RWPE1 (cell line): ENCODE measurements around the gene GPC5.
"Not testable (repeated sequence)": the region's sequence is repeated elsewhere in the genome, so short reads cannot be mapped to it uniquely, and the experiment has no call there.

Experiments
- CTCF ChIA-PET: fragments of 350-600 bp; sonication (Branson Sonifier 250); formaldehyde crosslinking; extraction: SDS; loops from one replicate; lab custom pipeline; 2021; lab: Yijun Ruan, JAX
- POLR2A ChIA-PET: fragments of 400-600 bp; formaldehyde crosslinking; extraction: SDS; loops from one replicate; lab custom pipeline; 2020; ENCODE audit warnings: antibody characterized with exemption; ENCODE audit not compliant: low non-redundant PET; lab: Yijun Ruan, JAX
- DNase-seq: peaks from one replicate; pipeline ENCODE4 v3.0.0; 2012; ENCODE audit warnings: low spot score
- H3K27ac ChIP-seq: fragments of 450-650 bp; 2 replicates; pipeline ENCODE4 v1.5.1; 2017
- TF ChIP-seq, protein P1 (sequence below): fragments of 450-650 bp; conservative IDR thresholded peaks from 2 replicates; pipeline ENCODE4 v1.5.1; 2017; ENCODE audit warnings: low read depth, mild to moderate bottlenecking

GPC5 gene

DNA sequence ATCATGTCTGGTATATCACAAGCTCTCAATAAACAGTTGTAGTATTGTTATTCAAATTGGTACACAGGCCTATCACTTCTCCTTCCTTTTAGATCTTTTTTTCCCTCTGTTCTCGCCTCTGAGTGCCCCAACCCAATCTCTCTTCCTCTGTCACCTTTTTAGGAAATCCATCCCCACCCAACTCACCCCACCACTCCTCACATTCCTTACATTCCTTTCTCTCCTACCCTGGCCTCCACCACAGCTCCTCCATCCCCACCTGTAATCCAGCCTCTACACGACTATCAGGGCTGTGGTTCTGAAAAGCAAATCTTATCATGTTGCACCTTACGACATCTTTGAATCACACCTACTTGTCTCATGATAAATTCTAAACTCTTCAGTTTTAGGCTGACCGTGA is 1282.8 kb downstream of the GPC5 start:
- POLR2A ChIA-PET, result no interaction called here
- no peak overlapping the region for H3K27ac ChIP-seq
- TF ChIP-seq, protein P1, sequence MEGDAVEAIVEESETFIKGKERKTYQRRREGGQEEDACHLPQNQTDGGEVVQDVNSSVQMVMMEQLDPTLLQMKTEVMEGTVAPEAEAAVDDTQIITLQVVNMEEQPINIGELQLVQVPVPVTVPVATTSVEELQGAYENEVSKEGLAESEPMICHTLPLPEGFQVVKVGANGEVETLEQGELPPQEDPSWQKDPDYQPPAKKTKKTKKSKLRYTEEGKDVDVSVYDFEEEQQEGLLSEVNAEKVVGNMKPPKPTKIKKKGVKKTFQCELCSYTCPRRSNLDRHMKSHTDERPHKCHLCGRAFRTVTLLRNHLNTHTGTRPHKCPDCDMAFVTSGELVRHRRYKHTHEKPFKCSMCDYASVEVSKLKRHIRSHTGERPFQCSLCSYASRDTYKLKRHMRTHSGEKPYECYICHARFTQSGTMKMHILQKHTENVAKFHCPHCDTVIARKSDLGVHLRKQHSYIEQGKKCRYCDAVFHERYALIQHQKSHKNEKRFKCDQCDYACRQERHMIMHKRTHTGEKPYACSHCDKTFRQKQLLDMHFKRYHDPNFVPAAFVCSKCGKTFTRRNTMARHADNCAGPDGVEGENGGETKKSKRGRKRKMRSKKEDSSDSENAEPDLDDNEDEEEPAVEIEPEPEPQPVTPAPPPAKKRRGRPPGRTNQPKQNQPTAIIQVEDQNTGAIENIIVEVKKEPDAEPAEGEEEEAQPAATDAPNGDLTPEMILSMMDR, result no peak
- DNase-seq, result no peak
- CTCF ChIA-PET, result interaction anchor here (0.6 kb wide), 1 partner anchor 583 kb away, joined by 5 read pairs; no protein-coding TSS in a partner anchor

DNA sequence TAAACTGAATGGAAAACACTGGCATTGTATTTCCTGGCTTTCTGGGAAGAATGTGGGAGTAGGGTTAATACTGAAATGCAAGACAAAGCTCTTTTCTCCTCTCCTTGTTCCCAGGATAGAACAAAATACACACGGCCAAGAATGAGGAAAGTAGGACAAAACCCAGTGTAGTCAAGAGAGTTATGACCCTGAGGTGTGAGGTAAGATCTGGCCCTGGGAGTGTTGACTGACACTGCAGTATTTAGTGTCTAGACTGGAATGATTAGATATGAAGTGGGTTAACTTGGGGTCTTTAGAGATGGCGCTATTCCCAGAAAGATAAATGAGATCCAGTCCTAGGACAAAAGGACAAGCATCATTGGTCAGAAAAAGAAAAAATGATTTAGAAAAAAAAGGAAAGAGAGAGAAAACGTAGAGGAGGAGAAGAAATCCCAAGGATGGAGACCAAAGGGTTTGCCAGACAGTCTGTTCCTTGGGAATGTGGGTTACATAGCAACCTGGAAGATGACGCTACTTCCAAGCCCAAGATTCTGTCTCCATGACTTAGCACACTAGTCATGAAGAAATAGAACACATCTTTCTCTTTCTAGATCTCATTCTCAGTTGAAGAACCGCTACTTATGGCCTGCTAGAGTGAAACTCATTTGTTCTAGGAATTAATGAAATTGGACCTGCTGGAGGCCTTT is 1284.6 kb downstream of the GPC5 start:
- ChIA-PET POLR2A (no interaction called here), CTCF (interaction anchor here (0.7 kb wide), 1 partner anchor 891 kb away, joined by 5 read pairs; no protein-coding TSS in a partner anchor)
- DNase-seq, result no peak
- TF ChIP-seq, protein P1, result no peak
- H3K27ac ChIP-seq, result no peak overlapping the region

DNA sequence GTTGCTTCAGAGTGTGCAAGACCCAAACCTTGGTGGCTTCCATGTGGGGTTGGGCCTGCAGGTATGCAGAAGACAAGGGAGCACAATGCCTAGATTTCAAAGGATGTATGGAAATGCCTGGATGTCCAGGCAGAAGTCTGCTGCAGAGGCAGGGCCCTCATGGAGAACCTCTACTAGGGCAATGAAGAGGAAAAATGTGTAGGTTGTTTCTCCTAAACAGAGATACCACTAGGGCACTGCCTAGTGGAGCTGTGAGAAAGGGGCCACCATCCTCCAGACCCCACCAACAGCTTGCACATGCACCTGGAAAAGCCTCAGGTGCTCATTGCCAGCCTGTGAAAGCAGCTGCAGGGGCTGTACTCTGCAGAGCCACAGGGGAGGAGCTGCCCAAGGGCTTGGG is 1295.6 kb downstream of the GPC5 start:
- no peak overlapping the region for H3K27ac ChIP-seq
- TF ChIP-seq, protein P1, result no peak
- no peak for DNase-seq
- ChIA-PET POLR2A (no interaction called here), CTCF (no interaction called here)

DNA sequence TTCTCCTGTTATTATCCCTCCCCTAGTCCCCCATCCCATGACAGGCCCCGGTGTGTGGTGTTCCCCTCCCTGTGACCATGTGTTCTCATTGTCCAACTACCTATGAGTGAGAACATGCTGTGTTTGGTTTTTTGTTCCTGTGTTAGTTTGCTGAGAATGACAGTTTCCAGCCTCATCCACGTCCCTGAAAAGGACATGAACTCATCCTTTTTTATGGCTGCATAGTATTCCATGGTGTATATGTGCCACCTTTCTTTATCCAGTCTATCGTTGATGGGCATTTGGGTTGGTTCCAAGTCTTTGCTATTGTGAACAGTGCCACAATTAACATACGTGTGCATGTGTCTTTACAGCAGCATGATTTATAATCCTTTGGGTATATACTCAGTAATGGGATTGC is 1297.4 kb downstream of the GPC5 start:
- CTCF ChIA-PET, POLR2A ChIA-PET, H3K27ac ChIP-seq, DNase-seq: not testable (repeated sequence)

DNA sequence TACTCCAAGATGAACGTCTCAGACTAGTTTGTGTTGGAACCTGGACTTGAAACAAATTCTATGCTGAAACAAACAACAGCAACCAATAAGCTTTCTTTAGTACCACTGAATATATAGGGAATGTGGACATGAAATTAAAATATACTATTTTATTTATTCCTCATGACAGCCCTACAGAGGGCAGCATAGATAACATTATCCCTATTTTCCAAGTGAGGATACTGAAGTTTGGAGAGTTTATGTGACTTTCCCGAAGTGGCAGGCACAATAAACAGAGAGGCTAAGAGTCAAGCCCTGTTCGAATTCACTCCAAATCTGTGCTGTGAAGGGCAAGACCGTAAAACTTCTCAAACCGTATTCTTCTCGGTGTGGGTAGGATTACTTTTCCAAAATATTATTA is 1318.3 kb downstream of the GPC5 start:
- TF ChIP-seq, protein P1, result no peak; the same call in 1 of the 2 replicates
- DNase-seq, result no peak
- CTCF ChIA-PET, result interaction anchor here (0.7 kb wide), 1 partner anchor 1338 kb away, joined by 3 read pairs; no protein-coding TSS in a partner anchor
- POLR2A ChIA-PET, result no interaction called here
- no peak overlapping the region for H3K27ac ChIP-seq

DNA sequence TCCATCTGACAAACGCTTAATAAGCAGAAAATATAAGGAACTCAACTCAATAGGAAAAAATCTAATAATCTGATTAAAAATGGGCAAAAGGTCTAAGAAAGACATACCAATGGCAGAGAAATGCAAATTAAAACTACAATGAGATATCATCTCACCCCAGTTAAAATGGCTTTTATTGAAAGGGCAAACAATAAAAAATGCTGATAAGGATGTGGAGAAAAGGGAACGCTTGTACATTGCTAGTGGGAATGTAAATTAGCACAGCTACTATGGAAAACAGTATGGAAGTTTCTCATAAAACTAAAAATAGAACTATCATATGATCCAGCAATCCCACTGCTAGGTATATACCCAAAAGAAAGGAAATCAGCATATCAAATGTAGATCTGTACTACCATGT is 1319.4 kb downstream of the GPC5 start:
- ChIA-PET POLR2A (no interaction called here), CTCF (no interaction called here)
- TF ChIP-seq, protein P1, result no peak
- H3K27ac ChIP-seq, result no peak overlapping the region
- no peak for DNase-seq

DNA sequence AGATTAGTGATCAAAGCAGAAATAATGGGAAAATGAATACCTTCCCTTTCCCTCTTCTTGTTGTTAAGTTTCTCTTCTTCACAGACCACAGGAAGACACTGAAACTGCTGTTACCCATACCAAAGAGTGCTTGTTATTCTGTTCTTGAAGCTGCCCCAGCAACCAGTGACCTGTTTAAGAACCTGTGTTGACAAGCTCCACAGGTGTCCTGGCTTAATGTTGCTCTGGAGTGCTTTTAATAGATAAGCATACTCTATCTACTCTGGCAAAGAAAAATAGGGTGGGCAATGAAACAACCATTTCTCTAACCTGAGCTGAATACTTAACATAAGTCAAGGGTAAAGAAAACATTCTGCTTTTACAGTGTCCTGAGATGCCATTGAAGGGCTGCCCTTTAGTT is 1321.4 kb downstream of the GPC5 start:
- CTCF ChIA-PET, result no interaction called here
- no peak for DNase-seq
- POLR2A ChIA-PET, result no interaction called here
- no peak overlapping the region for H3K27ac ChIP-seq
- TF ChIP-seq, protein P1, result no peak
